Measurements from ENCODE around the gene DYRK1A.

DYRK1A gene

GRCh38 chr21:37560385-37560784, 193.8 kb downstream of the DYRK1A start:
- no peaks in the 10 kb centered on the region for H3F3A ChIP-seq (ENCODE audit: insufficient read depth)
- H2AFZ ChIP-seq (ENCODE audit: low read depth, low read length, severe bottlenecking) = no peak overlapping the region
- H3K27me3 ChIP-seq (ENCODE audit: low read length) = no peaks in the 10 kb centered on the region
- no peaks in the 10 kb centered on the region for H3K36me3 ChIP-seq (ENCODE audit: low read length)
- H3K9ac ChIP-seq (ENCODE audit: low read length) = no peak overlapping the region
- no peak overlapping the region for H3K4me3 ChIP-seq (ENCODE audit: insufficient read depth, low read length, poor library complexity, severe bottlenecking)
- H3K79me2 ChIP-seq (ENCODE audit: insufficient read depth, low read length) = no peaks in the 10 kb centered on the region
- TF ChIP-seq EZH2phosphoT487 (conservative IDR thresholded peaks at IDR 0.05; ENCODE audit: low read length) = no peak
- TF ChIP-seq CTCF (IDR thresholded peaks at IDR 0.05; ENCODE audit: insufficient read depth, low read length, poor library complexity, severe bottlenecking) = no peak
- no peak overlapping the region for H3K27ac ChIP-seq (ENCODE audit: low read depth, low read length)
- no peaks in the 10 kb centered on the region for H3K9me3 ChIP-seq (ENCODE audit: insufficient read depth, low read length)
- no peaks in the 10 kb centered on the region for H4K20me1 ChIP-seq (ENCODE audit: low read depth, low read length)
- no peak overlapping the region for H3K4me2 ChIP-seq (ENCODE audit: low read depth, low read length, poor library complexity, severe bottlenecking)
- no peaks in the 10 kb centered on the region for H3K9me2 ChIP-seq (replicated peaks; ENCODE audit: insufficient read depth, low read length)

GRCh38 chr21:37561506-37561905, 194.9 kb downstream of the DYRK1A start:
- no peak for TF ChIP-seq EZH2phosphoT487 (conservative IDR thresholded peaks at IDR 0.05; ENCODE audit: low read length)
- TF ChIP-seq CTCF (IDR thresholded peaks at IDR 0.05; ENCODE audit: insufficient read depth, low read length, poor library complexity, severe bottlenecking) = no peak
- no peaks in the 10 kb centered on the region for H3K9me3 ChIP-seq (ENCODE audit: insufficient read depth, low read length)
- H3K9me2 ChIP-seq (replicated peaks; ENCODE audit: insufficient read depth, low read length) = no peaks in the 10 kb centered on the region
- H3K27me3 ChIP-seq (ENCODE audit: low read length) = no peaks in the 10 kb centered on the region
- H3K36me3 ChIP-seq (ENCODE audit: low read length) = no peaks in the 10 kb centered on the region
- no peaks in the 10 kb centered on the region for H3K79me2 ChIP-seq (ENCODE audit: insufficient read depth, low read length)
- no peak overlapping the region for H3K4me3 ChIP-seq (ENCODE audit: insufficient read depth, low read length, poor library complexity, severe bottlenecking)
- H3K4me2 ChIP-seq (ENCODE audit: low read depth, low read length, poor library complexity, severe bottlenecking) = no peak overlapping the region
- H3F3A ChIP-seq (ENCODE audit: insufficient read depth) = no peaks in the 10 kb centered on the region
- H3K9ac ChIP-seq (ENCODE audit: low read length) = no peak overlapping the region
- H3K27ac ChIP-seq (ENCODE audit: low read depth, low read length) = no peak overlapping the region
- H4K20me1 ChIP-seq (ENCODE audit: low read depth, low read length) = no peaks in the 10 kb centered on the region
- H2AFZ ChIP-seq (ENCODE audit: low read depth, low read length, severe bottlenecking) = no peak overlapping the region

GRCh38 chr21:37561941-37562919, 195.7 kb downstream of the DYRK1A start:
- no peak overlapping the region for H3K9ac ChIP-seq (ENCODE audit: low read length)
- no peak overlapping the region for H3K4me2 ChIP-seq (ENCODE audit: low read depth, low read length, poor library complexity, severe bottlenecking)
- H3K27ac ChIP-seq (ENCODE audit: low read depth, low read length) = no peak overlapping the region

More at GRCh38 chr21:37561941-37562919, 195.7 kb downstream of the DYRK1A start:
- Histone ChIP-seq H3K9me2 (replicated peaks; ENCODE audit: insufficient read depth, low read length) (no peaks in the 10 kb centered on the region), H2AFZ (ENCODE audit: low read depth, low read length, severe bottlenecking) (no peak overlapping the region), H3K79me2 (ENCODE audit: insufficient read depth, low read length) (no peaks in the 10 kb centered on the region), H3F3A (ENCODE audit: insufficient read depth) (no peaks in the 10 kb centered on the region), H3K9me3 (ENCODE audit: insufficient read depth, low read length) (no peaks in the 10 kb centered on the region), H4K20me1 (ENCODE audit: low read depth, low read length) (no peaks in the 10 kb centered on the region), H3K4me3 (ENCODE audit: insufficient read depth, low read length, poor library complexity, severe bottlenecking) (no peak overlapping the region), H3K27me3 (ENCODE audit: low read length) (no peaks in the 10 kb centered on the region), H3K36me3 (ENCODE audit: low read length) (no peaks in the 10 kb centered on the region)
- TF ChIP-seq EZH2phosphoT487 (conservative IDR thresholded peaks at IDR 0.05; ENCODE audit: low read length) (no peak), CTCF (IDR thresholded peaks at IDR 0.05; ENCODE audit: insufficient read depth, low read length, poor library complexity, severe bottlenecking) (no peak)
